Transverse colon (tissue), 4 donors: Measurements from ENCODE around the gene ERC2.

Experiments used
- EP300 ChIP-seq: sonication (generic); formaldehyde crosslinking; IDR thresholded peaks from one replicate; pipeline ENCODE4 v1.6.1; 2017; ENCODE audit warnings: antibody characterized with exemption, low read depth
- POLR2A ChIP-seq: fragments of 450-650 bp; IDR thresholded peaks from one replicate; pipeline ENCODE4 v1.6.1; 2016; ENCODE audit warnings: antibody characterized with exemption, mild to moderate bottlenecking, moderate library complexity
- POLR2AphosphoS5 ChIP-seq, 3 donors: sonication (generic); formaldehyde crosslinking; IDR thresholded peaks; one replicate each; pipeline ENCODE4 v1.6.1; 2016; ENCODE audit warnings: antibody characterized with exemption in 3 of 3
- TF ChIP-seq, protein P1 (sequence below), 5 experiments: fragments of 200-600 bp in 3 of 5; fragments of 450-650 bp in 2 of 5; sonication (generic) in 3 of 5; IDR thresholded peaks; 1 replicate in 2 of 5; 2 replicates in 3 of 5; pipeline ENCODE4 v1.5.1; 2016 to 2017; ENCODE audit warnings: antibody characterized with exemption in 5 of 5, inconsistent platforms in 3 of 5, mild to moderate bottlenecking in 2 of 5, moderate library complexity in 1 of 5

DNA sequence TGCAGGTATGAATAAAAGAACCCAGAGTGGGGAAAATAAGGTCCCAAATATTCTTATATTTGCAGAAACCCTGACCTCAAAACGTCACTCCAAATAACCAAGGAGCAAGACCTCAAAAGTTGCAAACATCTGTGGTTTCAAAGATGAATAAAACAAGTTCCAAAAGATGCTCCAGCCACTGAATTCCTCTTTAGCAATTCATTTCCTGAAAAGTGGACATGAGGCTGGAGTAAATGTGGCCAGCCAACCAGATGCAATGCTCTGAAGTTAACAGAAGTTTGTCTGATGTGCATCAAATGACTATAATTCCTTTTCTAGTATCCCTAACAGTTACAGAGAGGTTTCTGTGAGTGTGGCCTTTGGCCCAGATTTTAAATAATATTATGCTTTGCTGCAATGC lies 910.0 kb downstream of the ERC2 start:
- TF ChIP-seq EP300 (no peak), POLR2AphosphoS5 (IDR thresholded peaks at IDR 0.05) (no peak), POLR2A (no peak)
- TF ChIP-seq, protein P1, sequence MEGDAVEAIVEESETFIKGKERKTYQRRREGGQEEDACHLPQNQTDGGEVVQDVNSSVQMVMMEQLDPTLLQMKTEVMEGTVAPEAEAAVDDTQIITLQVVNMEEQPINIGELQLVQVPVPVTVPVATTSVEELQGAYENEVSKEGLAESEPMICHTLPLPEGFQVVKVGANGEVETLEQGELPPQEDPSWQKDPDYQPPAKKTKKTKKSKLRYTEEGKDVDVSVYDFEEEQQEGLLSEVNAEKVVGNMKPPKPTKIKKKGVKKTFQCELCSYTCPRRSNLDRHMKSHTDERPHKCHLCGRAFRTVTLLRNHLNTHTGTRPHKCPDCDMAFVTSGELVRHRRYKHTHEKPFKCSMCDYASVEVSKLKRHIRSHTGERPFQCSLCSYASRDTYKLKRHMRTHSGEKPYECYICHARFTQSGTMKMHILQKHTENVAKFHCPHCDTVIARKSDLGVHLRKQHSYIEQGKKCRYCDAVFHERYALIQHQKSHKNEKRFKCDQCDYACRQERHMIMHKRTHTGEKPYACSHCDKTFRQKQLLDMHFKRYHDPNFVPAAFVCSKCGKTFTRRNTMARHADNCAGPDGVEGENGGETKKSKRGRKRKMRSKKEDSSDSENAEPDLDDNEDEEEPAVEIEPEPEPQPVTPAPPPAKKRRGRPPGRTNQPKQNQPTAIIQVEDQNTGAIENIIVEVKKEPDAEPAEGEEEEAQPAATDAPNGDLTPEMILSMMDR (IDR thresholded peaks at IDR 0.05), result no peak
